GM19455 (cell line): Measurements from ENCODE around the gene PPP3CA.
"Not testable (repeated sequence)": the region's sequence is repeated elsewhere in the genome, so short reads cannot be mapped to it uniquely, and the experiment has no call there.

Source experiments
- ATAC-seq: cut with Tn5 transposase; IDR thresholded peaks from one replicate; pipeline ENCODE4 v1.9.1; 2021; ENCODE audit not compliant: unreplicated experiment

The PPP3CA gene

DNA sequence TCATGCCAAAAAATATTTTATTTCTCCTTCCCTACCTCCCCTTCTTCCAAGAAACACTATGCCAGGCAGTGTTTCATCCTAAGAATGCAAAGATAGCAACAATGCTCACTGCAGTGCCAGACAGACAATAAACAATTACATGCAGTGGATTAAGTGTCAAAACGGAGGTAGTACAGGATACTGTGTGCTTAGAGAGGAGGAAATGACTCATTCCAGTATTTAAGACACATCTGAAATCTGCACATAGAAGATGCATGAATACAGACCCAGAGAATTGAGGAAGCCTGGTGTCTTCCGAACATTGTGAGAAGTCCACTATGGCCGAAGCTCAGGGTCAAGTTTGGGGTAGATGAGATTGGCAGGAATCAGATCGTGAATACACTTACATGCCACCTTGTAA, 326.4 kb downstream of the PPP3CA start:
- ATAC-seq, result peak; percentile 63

DNA sequence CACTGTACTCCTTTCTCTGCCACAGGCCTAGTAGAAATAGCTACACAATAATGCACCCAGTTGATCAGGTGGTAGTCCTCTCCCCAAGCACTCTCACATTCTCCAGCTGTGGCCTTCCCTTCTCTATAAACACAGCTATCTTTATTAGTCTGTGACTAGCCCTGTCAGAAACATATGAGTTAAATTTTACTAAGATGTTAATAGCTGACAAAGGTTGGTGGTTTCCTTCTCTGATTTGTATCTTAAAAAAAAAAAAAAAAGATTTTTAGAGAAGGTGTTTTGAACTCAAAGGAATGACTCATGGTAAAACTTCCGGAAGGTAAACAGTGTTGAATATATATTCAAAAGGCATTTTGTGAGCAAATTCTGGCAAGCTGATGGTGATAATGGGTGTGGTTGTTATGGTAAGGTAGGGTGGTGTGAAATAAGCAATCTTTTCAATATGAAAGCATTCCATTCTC, 327.4 kb downstream of the PPP3CA start:
- ATAC-seq, result peak; percentile 35

DNA sequence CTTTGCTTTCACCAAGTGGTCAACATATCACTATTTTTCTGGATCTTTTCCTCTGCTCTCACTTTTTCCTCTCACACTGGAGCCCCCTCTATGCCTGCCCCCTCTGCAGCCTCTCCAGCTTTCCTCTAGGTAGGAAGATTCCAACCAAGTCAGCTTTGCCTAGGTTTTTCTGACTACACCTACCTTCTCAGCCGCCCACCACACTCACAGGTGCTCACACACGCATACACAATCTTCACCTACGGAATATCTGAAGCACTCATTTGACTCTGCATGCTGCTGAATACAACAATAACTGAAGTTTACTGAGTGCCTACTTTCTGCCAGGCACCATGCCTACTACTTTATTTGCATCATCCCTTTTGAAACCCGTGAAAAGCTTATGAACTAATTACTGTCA, 328.0 kb downstream of the PPP3CA start:
- ATAC-seq, result no peak

DNA sequence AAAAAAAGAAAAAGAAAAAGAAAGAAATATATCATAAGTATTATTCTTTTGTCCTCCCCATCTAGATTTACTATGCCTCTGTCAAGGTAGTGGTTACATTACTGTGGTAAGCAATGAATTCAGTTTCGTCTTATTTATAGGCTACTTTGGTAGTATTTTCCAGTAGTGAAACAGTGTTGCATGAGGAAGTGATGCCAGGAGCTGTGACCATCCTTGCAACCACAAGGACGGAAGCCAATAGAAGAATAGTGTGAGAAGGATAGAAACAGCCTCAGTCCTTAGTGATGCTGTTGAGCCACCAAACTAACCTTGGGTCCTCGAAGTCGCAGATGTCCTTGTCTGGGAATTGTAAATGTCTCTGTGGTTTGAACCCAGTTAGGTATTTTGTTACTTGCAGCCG, 328.5 kb downstream of the PPP3CA start:
- ATAC-seq, result peak; percentile 78

- peak; percentile 40 for ATAC-seq
Measured at GRCh38 chr4:101014417-101014816, 332.9 kb downstream of the PPP3CA start.

GRCh38 chr4:101010987-101011386, 336.3 kb downstream of the PPP3CA start:
- no peak for ATAC-seq

DNA sequence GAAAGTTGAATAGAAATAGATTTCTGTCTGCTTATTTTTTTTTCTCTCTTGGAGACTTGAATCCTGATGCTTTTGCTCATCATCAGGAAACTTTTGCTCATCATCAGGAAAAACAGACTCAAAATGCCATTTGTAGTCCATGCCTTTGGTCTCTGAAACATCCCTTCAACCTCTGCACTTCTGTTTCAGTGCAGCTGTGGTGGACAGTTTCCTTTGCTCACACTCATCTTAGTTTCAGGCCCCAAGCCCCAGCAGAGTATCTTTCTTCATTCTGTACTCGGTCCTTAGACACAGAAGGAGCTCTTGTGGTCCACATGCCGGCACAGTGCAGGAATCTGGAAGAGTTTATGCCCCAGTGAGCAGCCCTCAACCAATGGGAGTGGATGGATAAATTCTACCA, 337.9 kb downstream of the PPP3CA start:
- peak; percentile 72 for ATAC-seq

DNA sequence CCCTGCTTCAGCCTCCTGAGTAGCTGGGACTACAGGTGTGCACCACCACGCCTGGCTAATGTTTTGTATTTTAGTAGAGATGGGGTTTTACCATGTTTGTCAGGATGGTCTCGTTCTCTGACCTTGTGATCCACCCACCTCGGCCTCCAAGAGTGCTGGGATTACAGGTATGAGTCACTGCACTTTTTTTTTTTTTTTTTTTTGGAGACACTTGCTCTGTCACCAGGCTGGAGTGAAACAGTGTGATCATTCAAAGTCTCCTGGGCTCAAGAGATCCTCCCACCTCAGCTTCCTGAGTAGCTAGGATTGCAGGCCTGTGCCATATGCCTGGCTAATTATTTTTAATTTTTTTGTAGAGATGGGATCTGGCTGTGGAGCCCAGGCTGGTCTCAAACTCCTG, 338.8 kb downstream of the PPP3CA start:
- no peak for ATAC-seq

- peak; percentile 41 for ATAC-seq
Measured at GRCh38 chr4:101005659-101006058, 341.7 kb downstream of the PPP3CA start.

DNA sequence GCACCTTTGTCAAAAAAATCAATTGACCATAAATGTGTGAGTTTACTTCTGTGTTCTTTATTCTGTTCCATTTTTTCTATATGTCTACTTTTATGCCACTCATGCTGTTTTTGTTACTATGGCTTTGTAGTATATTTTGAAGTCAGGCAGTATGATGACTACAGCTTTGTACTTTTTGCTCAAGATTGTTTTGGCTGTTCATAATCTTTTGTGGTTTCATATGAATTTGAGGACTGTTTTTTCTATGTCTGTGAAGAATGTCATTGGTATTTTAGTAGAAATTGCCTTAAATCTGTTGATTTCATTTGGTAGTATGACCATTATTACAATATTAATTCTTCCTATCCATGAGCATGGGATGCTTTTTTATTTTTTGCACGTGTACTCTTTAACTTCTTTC, 346.8 kb downstream of the PPP3CA start:
- no peak for ATAC-seq

DNA sequence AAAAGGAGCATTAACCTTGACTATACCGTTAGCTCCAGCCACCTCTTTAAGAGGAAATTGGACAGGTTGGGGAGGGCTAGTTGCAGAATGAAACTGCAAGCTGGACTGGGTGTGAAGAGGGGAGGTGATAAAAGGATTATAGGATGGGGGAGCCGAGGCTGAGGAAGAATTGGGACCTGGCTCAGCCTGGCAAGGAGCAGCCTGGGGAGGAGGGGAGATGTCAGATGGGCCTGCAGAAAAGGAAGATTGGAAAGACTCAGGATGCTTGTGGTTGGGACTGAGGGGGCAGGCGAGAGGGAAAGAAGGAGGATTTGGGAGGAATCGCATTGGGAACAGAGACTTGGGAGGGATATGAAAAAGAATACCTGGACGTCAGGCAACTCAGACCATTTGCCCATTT, 351.7 kb downstream of the PPP3CA start:
- no peak for ATAC-seq

- not testable (repeated sequence) for ATAC-seq
Measured at GRCh38 chr4:100995002-100995401, 352.3 kb downstream of the PPP3CA start.

DNA sequence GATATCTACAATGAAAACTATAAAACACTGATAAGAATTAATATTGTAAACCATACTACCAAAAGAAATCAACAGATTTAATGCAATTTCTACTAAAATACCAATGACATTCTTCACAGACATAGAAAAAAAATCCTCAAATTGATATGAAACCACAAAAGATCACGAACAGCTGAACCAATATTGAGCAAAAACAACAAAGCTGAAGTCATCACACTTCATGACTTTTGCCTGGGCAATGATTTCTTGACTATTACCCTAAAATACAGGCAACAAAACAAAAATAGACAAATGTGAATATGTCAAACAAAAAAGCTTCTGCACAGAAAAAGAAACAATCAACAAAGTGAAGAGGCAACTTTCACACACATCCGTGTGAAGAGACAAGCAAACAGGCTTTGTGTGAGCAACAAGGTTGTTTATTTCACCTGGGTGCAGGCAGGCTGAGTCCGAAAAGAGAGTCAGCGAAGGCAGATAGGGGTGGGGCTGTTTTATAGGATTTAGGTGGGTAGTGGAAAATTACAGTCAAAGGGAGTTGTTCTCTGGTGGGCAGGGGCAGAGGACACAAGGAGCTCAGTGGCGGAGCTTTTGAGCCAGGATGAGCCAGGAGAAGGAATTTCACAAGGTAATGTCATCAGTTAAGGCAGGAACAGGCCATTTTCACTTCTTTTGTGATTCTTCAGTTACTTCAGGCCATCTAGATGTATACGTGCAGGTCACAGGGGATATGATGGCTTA, 355.8 kb downstream of the PPP3CA start:
- not testable (repeated sequence) for ATAC-seq

- no peak for ATAC-seq
Measured at GRCh38 chr4:100989401-100989800, 357.9 kb downstream of the PPP3CA start.

DNA sequence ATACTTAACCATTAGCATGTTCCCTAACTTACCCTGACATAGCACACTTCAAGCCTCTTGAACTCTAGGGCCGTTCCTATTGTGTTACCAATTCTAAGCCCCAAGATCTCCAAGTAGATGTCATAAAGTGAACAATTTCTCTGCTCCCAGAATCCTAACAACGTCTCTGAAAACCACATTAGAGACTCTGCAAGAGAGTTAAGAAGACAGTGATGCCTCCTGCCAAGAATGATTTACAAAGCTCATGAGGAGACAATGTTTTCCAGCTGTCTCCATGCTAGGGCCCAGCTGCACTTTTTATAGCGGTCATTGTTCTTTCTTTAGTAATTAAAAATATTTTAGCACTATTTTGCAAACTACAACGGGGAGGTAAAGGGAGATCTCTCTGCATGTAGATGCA, 358.4 kb downstream of the PPP3CA start:
- no peak for ATAC-seq

DNA sequence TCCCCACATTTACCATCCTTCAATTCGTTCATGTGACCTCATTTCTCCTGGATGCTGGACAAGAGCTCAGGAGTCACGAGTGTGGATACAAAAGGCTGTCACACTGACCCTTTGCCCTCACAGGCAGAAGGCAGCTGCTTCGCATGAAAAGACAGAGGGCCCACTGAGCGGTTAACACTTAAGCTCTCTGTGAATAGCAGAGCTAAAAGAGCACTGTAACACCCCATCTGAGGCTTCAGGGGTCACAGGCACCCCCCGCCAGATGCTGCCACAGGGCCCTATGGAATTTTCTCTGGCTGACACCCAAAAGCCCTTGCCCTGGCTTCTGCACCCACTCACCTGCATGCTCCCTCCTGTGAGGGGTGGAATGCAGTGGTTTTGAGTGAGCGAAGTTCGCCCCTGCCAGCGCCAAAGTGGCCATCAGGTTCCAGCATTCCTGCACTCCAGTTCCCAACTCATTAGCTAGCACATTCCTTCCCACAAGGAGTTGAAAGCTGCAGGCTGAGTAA, 360.9 kb downstream of the PPP3CA start:
- no peak for ATAC-seq

- ATAC-seq, result no peak
Measured at GRCh38 chr4:100985576-100985975, 361.8 kb downstream of the PPP3CA start.

- no peak for ATAC-seq
Measured at GRCh38 chr4:100984901-100985300, 362.4 kb downstream of the PPP3CA start.

GRCh38 chr4:100983426-100983825, 363.9 kb downstream of the PPP3CA start:
- ATAC-seq, result no peak

DNA sequence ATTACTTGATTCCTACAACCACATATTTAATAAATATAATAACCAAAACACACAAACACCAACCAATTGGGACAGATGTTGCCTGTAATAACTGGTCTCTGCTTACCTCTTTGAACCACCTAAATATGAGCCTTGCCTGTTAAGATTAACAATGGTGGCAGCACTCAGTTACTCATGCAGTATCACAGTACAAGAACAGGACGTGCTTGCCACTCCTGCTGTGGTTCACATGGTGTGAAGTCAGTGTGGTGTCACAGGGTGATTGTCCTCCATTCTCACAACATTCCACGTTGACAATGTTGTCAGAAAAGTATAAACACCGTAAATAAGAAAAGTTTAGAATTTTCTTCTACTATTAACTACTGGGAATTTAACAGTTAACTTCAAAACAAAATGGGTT, 365.0 kb downstream of the PPP3CA start:
- no peak for ATAC-seq

- ATAC-seq, result no peak
Measured at GRCh38 chr4:100981447-100982204, 365.7 kb downstream of the PPP3CA start.

GRCh38 chr4:100979736-100980135, 367.6 kb downstream of the PPP3CA start:
- no peak for ATAC-seq
